Lower lobe of right lung (tissue), 2 donors: ENCODE data around the gene GOSR1. TPM values are rescaled to one million over a fixed set of nuclear protein-coding genes. Genes with fewer than 3 reads are reported as not detected.

Source experiments
- ATAC-seq, 2 donors: fragments of 200-7000 bp; cut with Tn5 transposase; one replicate each; pipeline ENCODE4 v1.9.1; 2020 to 2022; ENCODE audit warnings: mild to moderate bottlenecking in 2 of 2, moderate library complexity in 2 of 2
- DNase-seq: peaks from one replicate; pipeline ENCODE4 v3.0.0-alpha.2; 2020
- H3K27ac ChIP-seq: fragments of 200-600 bp; one replicate; pipeline ENCODE4 v1.8.0; 2022
- H3K27me3 ChIP-seq: fragments of 200-600 bp; one replicate; pipeline ENCODE4 v1.8.0; 2022; ENCODE audit warnings: low read depth
- H3K36me3 ChIP-seq: fragments of 200-600 bp; one replicate; pipeline ENCODE4 v1.8.0; 2022; ENCODE audit warnings: mild to moderate bottlenecking
- H3K4me1 ChIP-seq: fragments of 200-600 bp; one replicate; pipeline ENCODE4 v1.8.0; 2022
- H3K4me3 ChIP-seq: fragments of 200-600 bp; one replicate; pipeline ENCODE4 v1.8.0; 2022; ENCODE audit warnings: mild to moderate bottlenecking
- H3K9me3 ChIP-seq: fragments of 200-600 bp; one replicate; pipeline ENCODE4 v1.8.0; 2022
- CTCF ChIP-seq: fragments of 200-600 bp; IDR thresholded peaks from one replicate; pipeline ENCODE4 v1.8.0; 2022; ENCODE audit warnings: antibody characterized with exemption, mild to moderate bottlenecking
- intact Hi-C: fragments of 100-400 bp; cut with DNase I; formaldehyde crosslinking; loops from one replicate; pipeline ENCODE4 v1.11.0; 2022
- total RNA-seq: library from RNA; stranded (reverse); fragmentation: NEBNext Ultra II Directional; extraction: Animal tissue kit (Norgen Biotek cat#: 25700); gene quantifications from one replicate; pipeline ENCODE4 v1.2.1, GENCODE V29; 2021
- donor health status: DM: no; HTN: yes; CAD: no; lungs with severe emphysema.

The GOSR1 gene
- total RNA-seq, 1 donor from 2014 or later: 50.9 TPM

GRCh38 chr17:30468465-30468864 lies 8.7 kb upstream of the GOSR1 start:
- no peak for TF ChIP-seq CTCF
- H3K4me1 ChIP-seq: no peaks in the 10 kb centered on the region
- no peak overlapping the region for H3K27ac ChIP-seq
- H3K36me3 ChIP-seq: peaks cover 36% of the 10 kb centered on the region
- H3K9me3 ChIP-seq: no peaks in the 10 kb centered on the region
- no peak for ATAC-seq
- H3K27me3 ChIP-seq: no peaks in the 10 kb centered on the region
- no peak for DNase-seq
- H3K4me3 ChIP-seq: no peak overlapping the region
- intact Hi-C loops: no loop called here

GRCh38 chr17:30472238-30472890 lies 4.8 kb upstream of the GOSR1 start:
- intact Hi-C loops: no loop called here
- H3K27ac ChIP-seq: no peak overlapping the region
- DNase-seq (no peak), ATAC-seq (no peak)
- H3K9me3 ChIP-seq: no peaks in the 10 kb centered on the region
- TF ChIP-seq CTCF: no peak
- H3K4me3 ChIP-seq: no peak overlapping the region
- peaks cover 6% of the 10 kb centered on the region for H3K4me1 ChIP-seq
- H3K27me3 ChIP-seq: no peaks in the 10 kb centered on the region
- no peaks in the 10 kb centered on the region for H3K36me3 ChIP-seq

GRCh38 chr17:30475206-30475605 lies 2.0 kb upstream of the GOSR1 start:
- DNase-seq: no peak
- H3K9me3 ChIP-seq: no peaks in the 10 kb centered on the region
- peaks cover 13% of the 10 kb centered on the region for H3K36me3 ChIP-seq
- intact Hi-C loops: no loop called here
- peaks cover 21% of the 10 kb centered on the region for H3K4me1 ChIP-seq
- no peaks in the 10 kb centered on the region for H3K27me3 ChIP-seq
- H3K4me3 ChIP-seq: no peak overlapping the region
- H3K27ac ChIP-seq: no peak overlapping the region
- no peak for ATAC-seq
- no peak for TF ChIP-seq CTCF

GRCh38 chr17:30476726-30477082 lies 504 bp upstream of the GOSR1 start:
- intact Hi-C loops: no loop called here
- no peak for TF ChIP-seq CTCF
- DNase-seq (no peak), ATAC-seq (peak; percentile 10 to 14)
- Histone ChIP-seq H3K27me3 (no peaks in the 10 kb centered on the region), H3K4me3 (peak overlapping the region; percentile 69), H3K36me3 (peaks cover 28% of the 10 kb centered on the region), H3K4me1 (peaks cover 21% of the 10 kb centered on the region), H3K9me3 (no peaks in the 10 kb centered on the region), H3K27ac (peak overlapping the region; percentile 92)

GRCh38 chr17:30477774-30478115 lies 537 bp downstream of the GOSR1 start:
- no peak for TF ChIP-seq CTCF
- intact Hi-C loops: no loop called here
- no peak for DNase-seq
- Histone ChIP-seq H3K4me1 (peaks cover 21% of the 10 kb centered on the region), H3K4me3 (peak overlapping the region; percentile 69), H3K27me3 (no peaks in the 10 kb centered on the region), H3K9me3 (no peaks in the 10 kb centered on the region), H3K27ac (peak overlapping the region; percentile 92), H3K36me3 (peaks cover 38% of the 10 kb centered on the region)
- peak; percentile 23 to 70 for ATAC-seq
